ENCODE measurements around the gene KIF7. TPM values are rescaled to one million over a fixed set of nuclear protein-coding genes. Genes with fewer than 3 reads are reported as not detected.

The KIF7 gene
- total and polyA plus RNA-seq, 2 of the 8 experiments (the other 6 are each of a cell fraction or from before 2014, with no cell fraction given) = 4.9 to 14.0 TPM

- TF ChIP-seq SP1 (IDR thresholded peaks at IDR 0.05; ENCODE audit: low read depth, low read length) = no peak
- TF ChIP-seq POLR2A (IDR thresholded peaks at IDR 0.05; ENCODE audit: control extremely low read depth in 1 of 2, low read depth in 2 of 2, low read length in 2 of 2) = no peak
- 0 out of 2 replicates have a peak, but pooled peaks have one; percentile 40 for TF ChIP-seq YY1 (IDR thresholded peaks at IDR 0.05; ENCODE audit: low read depth, low read length)
- peak; percentile 58 to 64 for TF ChIP-seq RAD21 (IDR thresholded peaks at IDR 0.05 in 1 of 2, conservative IDR thresholded peaks at IDR 0.05 in 1 of 2; ENCODE audit: low read depth in 2 of 2, low read length in 2 of 2)
- TF ChIP-seq GTF2F1 (IDR thresholded peaks at IDR 0.05; ENCODE audit: borderline replicate concordance, low read depth, low read length) = no peak
- TF ChIP-seq ATF3 (IDR thresholded peaks at IDR 0.05; ENCODE audit: insufficient read depth, low read depth, low read length) = no peak
- peak; percentile 46 for TF ChIP-seq MAX (IDR thresholded peaks at IDR 0.05)
- no peak for TF ChIP-seq RBBP5 (IDR thresholded peaks at IDR 0.05; ENCODE audit: borderline replicate concordance, low read depth, low read length)
- TF ChIP-seq POLR2AphosphoS5 (IDR thresholded peaks at IDR 0.05; ENCODE audit: low read depth, low read length) = no peak
- TF ChIP-seq SRF (IDR thresholded peaks at IDR 0.05; ENCODE audit: low read depth, low read length) = no peak
These were observed 17.9 kb upstream of the KIF7 start (continued) for GRCh38 chr15:89673165-89673512.
